Stimulated activated CD4-positive, alpha-beta T cell treated with anti-CD3 and anti-CD28 coated beads, Interleukin-15, amount 100 ng/mL, for 24 hours (primary cell): Measurements from ENCODE around the gene CAND1.

Experiments used
- DNase-seq: peaks from one replicate; pipeline ENCODE4 v3.0.0-alpha.2; 2020

CAND1 gene

GRCh38 chr12:67268896-67269632 lies at the start of gene CAND1:
CAND1 (plus strand) TSS chr12:67269358; CDS start chr12:67269718, 360 bp downstream.
- peak; percentile 95 for DNase-seq

DNA sequence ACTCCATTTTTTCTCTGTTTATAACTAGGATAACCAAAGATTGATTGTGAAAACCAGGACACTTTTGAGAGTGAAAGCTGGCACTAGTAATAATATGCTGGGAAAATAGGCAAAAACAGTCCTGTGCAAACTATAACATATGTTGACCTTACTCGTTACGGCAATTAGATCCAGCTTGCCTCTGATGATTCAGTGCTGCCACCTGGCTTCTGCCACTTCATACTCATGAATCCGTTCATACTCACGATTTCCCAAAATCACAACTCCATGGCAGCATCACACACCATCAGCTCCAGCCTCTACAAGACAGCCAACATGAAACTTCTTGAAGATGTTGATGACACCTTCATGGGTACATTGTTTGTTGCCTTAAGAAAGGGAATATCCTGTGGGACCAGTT lies 49.1 kb upstream of the CAND1 start:
- DNase-seq, result no peak

DNA sequence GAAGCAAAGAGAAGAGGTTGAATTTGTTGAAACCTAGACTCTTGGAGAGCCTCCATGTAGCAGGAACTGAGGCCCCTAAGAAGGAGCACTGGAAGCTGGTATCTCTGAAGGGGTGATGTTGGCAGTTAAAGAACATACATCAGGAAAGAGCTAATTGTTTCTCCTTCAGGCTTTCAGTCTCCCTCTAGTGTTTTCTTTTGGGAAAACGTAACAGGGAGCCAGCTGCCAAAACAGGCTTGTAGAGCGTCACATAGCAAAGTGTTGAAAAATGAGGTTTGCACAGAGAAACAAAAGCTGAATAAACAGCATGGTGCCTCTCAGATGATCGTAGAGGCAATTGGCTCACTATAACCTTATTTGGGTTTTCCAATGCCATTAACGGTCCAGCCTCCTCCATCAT lies 46.9 kb upstream of the CAND1 start:
- no peak for DNase-seq

DNA sequence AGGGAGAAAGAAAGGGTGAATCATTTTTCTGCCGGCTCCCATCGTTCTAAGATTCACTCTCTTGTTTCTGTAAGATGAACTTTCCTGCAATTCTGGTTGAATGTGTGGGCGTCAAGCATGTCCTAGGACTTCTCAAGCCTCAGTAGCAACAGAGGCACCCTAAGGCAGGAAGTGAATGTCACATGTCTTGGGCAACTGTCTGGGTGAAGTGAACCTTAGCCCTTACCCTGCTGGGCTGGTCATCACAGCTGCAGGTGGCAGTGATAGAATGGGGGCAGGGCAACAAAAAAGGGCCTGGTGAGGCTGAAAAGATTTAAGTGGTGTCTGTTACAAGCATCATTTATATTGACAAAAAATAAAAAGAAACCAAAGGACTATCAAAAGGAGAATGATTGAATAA lies 45.9 kb upstream of the CAND1 start:
- DNase-seq, result no peak

DNA sequence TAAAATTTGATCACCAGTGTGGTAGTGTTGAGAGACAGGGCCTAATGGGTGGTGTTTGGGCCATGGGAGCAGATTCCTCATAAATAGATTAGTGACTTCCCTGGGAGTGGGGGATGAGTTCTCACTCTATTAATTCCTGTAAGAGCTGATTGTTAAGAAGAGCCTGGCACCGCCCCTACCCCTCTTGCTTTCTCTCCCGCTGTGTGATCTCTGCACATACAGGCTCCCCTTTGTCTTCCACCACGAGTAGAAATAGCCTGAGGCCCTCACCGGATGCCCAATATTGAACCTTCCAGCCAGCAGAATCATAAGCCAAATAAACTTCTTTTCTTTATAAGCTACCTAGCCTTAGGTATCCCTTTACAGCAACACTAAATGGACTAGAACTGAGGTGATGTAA lies 31.9 kb upstream of the CAND1 start:
- DNase-seq, result no peak

- no peak for DNase-seq
These were observed 30.1 kb upstream of the CAND1 start for GRCh38 chr12:67239061-67239460.

- DNase-seq, result no peak
These were observed 27.7 kb upstream of the CAND1 start for GRCh38 chr12:67241482-67241881.

- no peak for DNase-seq
These were observed 25.9 kb upstream of the CAND1 start for GRCh38 chr12:67243260-67243659.

DNA sequence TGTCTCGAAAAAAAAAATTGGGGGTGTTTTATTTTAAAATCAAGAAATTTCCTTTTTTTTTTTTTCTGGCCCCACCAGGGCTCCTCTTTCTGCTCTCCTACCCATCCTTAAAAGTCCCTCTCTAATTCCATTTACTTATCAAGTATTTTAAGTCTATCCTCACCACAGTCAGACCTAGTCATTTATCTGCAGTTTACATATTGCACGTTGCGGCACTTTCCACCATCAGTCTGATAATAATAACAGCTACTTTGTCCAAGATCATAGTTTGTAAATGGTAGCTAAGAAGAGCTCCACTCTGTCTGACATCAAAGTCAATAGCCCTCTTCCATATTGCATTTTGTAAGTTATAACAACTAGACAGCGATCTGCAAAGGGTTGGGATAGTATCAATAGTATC lies 23.6 kb upstream of the CAND1 start:
- no peak for DNase-seq

- no peak for DNase-seq
These were observed 18.1 kb upstream of the CAND1 start for GRCh38 chr12:67251012-67251411.

DNA sequence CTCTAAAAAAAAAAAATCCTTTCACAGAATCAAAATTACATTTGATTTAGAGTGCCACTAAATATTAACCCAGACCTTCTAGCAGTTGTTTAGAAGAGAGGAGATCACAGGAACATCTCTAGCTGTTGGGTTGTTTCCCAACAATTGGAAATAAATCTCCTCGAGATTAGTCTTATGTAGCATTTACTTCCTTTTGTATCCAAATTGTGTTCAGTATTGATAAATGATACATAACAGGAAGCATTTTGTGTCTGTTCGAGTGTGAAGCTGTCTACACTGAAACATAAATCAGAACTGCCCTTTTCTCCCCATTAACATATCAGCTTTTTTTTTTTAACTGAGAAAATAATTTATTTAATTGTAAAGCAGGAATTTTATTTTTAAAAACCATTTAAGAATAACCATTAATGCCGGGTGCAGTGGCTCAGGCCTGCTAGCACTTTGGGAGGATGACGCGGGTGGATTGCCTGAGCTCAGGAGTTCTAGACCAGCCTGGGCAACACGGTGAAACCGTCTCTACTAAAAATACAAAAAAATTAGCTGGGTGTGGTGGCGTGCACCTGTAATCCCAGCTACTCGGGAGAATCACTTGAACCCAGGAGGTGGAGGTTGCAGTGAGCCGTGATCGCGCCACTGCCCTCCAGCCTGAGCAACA lies 14.7 kb upstream of the CAND1 start:
- no peak for DNase-seq

- no peak for DNase-seq
These were observed 12.5 kb upstream of the CAND1 start for GRCh38 chr12:67256649-67257048.

- no peak for DNase-seq
These were observed 5.7 kb upstream of the CAND1 start for GRCh38 chr12:67263471-67263870.

GRCh38 chr12:67268335-67268895 lies 743 bp upstream of the CAND1 start:
- DNase-seq, result peak; percentile 85

- DNase-seq, result peak; percentile 64
These were observed 745 bp downstream of the CAND1 start for GRCh38 chr12:67269633-67270573.

DNA sequence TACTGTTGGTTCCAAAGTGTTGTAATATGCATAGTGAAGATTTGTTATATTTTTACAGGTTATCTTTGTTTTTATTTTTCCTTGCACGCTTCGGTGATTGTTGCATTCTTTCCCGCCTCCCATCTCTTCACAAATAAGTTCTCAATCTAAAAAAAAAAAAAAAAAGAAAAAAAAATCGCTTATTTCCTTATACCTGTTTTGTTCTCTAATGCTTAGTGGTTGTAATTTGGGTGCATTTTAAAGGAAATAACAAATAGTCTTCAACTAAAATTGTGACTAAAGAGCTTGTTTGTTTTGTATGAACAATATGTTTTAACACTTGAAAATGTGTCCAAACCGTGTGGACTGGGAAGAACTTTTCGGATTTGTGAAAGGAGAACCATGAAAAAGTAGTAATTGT lies 1.5 kb downstream of the CAND1 start:
- no peak for DNase-seq

GRCh38 chr12:67271976-67272375 lies 2.8 kb downstream of the CAND1 start:
- DNase-seq, result no peak

DNA sequence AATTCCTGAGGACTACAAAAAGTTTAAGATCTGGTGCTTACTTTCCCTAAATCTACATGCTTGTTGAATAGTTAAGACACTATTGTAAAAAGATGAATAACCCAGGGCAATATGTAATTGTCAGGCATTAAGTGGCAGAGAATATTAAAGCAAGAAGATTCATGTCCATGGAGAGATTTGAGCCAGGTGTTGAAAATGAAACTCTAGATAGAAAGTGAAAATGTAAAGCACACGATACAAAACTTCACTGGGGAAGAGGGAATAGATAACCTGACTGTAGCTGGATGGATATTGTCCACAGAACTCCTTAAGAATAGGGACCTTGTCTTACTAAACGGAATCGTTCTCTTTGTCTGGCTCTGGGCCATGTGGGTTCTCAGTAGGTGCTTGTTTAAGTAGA lies 5.0 kb downstream of the CAND1 start:
- no peak for DNase-seq

DNA sequence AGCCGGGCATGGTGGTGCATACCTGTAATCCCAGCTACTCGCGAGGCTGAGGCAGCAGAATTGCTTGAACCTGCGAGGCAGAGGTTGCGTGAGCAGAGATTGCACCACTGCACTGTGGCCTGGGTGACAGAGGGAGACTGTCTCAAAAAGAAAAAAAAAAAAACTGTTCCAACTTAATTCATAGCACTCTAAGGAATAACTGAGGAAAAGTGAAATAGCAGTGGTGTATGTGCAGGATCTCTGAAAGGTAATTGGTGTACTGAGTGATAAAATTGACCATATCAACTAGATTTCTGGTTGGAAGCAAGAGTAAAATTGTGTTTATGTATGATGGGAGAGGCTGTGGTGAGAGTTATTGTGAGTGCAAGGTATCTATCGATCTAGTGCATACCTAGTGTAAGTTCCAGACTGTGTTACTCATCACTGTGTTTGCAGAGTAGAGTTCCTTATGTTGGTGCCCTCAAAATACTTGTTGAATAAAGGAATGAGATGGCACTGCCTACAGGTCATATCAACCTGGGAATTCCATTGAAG lies 6.3 kb downstream of the CAND1 start:
- DNase-seq, result no peak

DNA sequence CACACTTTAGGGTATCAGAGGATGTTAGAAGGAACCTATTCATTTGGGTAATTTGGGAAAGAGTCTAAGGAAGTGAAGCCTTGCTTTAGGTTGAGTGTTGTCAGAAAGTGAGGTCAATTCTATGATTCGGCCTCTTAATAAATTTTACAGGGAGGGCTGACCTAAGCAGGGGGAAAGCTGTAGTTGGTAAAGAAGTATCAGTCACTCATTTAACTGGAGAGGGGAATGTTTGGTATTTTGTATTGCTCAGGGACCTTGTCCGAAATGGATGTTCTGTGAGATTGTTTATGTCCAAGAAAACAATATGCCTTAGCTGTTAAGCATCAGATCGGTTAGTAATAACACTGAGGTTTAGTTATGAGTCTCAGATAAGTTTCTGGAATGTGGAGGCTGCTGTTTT lies 7.3 kb downstream of the CAND1 start:
- DNase-seq, result no peak

DNA sequence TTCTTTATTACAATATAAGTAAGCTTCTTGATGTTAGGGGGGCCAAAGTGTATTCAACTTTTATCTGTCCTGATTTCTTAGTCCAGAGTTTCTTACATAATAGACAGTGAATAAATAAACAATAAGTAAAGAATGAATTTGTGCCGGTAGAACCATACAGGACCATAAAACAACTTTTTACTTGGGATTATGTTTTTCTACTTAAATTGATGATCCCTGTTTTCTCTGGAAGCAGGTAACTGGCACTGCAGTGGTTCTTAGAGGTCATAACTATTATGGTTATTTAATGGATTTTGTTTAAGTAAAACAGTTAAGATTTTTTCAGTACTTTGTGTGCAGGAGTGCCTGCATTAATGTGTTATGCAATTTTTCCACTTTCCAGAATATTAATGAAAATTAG lies 10.5 kb downstream of the CAND1 start:
- no peak for DNase-seq

DNA sequence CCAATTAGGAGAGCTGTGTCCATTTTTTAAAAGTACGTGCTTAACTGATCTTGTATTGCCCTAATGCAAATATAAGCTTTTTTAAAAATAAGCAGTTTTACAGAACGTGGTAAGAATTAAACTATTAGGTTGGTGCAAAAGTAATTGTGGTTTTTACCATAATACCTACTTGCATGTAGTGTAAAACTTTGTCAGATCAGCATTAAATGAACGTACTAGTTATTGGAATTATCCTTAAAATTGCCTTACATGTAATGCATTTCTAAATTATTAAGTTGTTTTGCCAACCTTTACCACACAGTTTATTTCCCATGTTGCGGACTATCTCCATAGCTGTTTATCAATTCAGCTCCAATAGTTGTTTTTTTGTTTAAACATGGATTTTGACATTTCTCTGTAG lies 10.9 kb downstream of the CAND1 start:
- no peak for DNase-seq

DNA sequence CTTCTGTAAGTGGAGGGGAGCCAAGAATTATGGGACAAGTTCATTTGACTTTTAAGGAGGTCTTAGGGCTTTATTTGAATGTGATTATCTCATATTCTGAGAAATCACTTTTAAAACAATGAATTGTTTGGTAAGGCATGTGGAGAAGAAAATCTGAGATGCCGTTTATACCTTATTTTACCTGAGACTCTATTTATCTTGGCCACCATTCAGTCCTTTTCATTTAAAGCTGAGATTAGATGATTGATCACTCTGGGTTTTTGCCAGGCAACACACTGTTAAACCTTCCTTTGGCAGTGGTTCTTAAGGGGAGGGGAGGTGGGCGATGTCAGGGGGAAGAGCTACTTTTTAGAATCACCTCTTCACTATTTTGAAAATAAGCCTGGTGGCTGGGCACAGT lies 11.4 kb downstream of the CAND1 start:
- no peak for DNase-seq
